Stimulated activated CD4-positive, alpha-beta T cell treated with anti-CD3 and anti-CD28 coated beads, TNF-alpha, amount 100 ng/mL, for 48 hours (primary cell): ENCODE data around the gene ATP6V0A4.
"Not testable (repeated sequence)": the region's sequence is repeated elsewhere in the genome, so short reads cannot be mapped to it uniquely, and the experiment has no call there.

Source experiments
- DNase-seq, 3 donors: peaks; one replicate each; pipeline ENCODE4 v3.0.0-alpha.2; 2020; ENCODE audit warnings: low read depth in 3 of 3

ATP6V0A4 gene

DNA sequence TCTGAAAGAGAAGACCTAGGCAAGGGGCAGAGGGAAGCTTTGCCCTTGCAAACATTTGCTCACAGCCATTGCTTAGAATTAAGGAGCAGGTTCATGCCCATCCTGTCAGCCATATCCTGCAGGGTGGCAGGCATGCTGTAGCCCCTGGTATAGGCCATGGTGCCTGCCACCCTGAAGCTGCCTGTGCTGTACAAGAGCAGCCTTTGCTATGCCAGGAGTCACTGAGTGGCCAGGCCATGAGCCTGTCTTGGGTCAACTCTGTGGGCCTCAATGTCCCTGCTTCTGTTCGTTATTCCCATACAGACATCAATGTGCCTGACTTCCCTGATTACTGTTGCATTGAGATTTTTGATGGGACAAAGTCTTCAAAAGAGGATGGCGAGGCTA, 96.5 kb downstream of the ATP6V0A4 start:
- DNase-seq, result no peak

GRCh38 chr7:138700857-138701536, 97.0 kb downstream of the ATP6V0A4 start, which contains the start of gene SVOPL:
TSS of gene SVOPL (minus strand) at chr7:138701362. CDS start at chr7:138679045, 22,317 bp downstream.
- no peak for DNase-seq

- DNase-seq, result no peak
Measured at GRCh38 chr7:138699661-138700060, 98.3 kb downstream of the ATP6V0A4 start.

DNA sequence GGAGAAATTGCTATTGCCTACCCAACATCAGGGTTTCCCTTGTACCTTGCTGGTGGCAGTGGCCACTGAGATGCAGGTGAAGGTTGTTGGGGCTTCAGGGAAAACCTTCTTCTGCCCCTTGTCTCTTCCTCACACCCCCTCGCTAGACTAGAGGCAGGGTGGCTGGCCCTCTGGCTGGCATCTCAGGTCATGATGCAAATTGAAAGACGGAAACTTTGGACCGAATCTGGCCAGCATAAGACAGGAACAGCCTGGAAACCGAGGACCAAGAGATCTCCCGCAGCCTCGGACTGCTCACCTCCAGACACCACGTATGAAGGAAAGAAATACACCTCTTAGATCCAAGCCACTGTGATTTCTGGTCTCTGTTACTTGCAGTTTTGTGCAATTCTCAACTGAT, 99.7 kb downstream of the ATP6V0A4 start:
- DNase-seq, result no peak

- DNase-seq, result no peak
Measured at GRCh38 chr7:138697535-138698182, 100.3 kb downstream of the ATP6V0A4 start.

DNA sequence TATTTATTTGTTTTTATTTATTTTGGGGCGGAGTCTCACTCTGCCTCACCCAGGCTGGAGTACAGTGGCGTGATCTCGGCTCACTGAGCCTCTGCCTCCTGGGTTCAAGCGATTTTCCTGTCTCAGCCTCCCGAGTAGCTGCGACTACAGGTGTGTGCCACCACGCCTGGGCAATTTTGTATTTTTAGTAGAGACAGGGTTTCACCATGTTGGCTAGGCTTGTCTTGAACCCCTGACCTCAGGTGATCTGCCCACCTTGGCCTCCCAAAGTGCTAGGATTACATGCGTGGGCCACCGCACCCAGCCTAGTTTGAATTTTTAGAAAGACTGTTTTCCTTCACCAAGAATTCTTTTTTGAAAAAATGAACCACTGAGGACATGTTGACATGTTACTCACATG, 102.2 kb downstream of the ATP6V0A4 start:
- not testable (repeated sequence) for DNase-seq

- no peak for DNase-seq
Measured at GRCh38 chr7:138695106-138695505, 102.9 kb downstream of the ATP6V0A4 start.

DNA sequence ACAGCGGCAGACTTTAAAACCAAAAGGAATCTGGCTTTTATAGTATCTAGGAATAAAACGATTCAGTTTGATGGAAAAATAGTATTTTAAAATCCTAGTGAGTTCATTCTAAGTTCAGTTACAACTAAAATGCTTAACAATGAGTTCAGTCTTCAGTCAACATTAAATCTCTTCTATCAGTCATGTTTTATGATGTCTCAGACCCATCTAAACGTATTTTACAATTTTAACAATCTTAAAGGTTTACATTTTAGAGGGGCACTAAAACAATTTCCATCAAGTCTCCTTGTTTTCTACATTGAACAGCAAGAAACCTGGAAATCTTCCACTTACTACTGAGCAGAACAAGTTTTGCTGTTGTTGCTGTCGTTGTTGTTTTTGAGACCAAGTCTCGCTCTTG, 106.8 kb downstream of the ATP6V0A4 start:
- DNase-seq, result no peak

GRCh38 chr7:138690495-138690894, 107.5 kb downstream of the ATP6V0A4 start:
- DNase-seq, result no peak

DNA sequence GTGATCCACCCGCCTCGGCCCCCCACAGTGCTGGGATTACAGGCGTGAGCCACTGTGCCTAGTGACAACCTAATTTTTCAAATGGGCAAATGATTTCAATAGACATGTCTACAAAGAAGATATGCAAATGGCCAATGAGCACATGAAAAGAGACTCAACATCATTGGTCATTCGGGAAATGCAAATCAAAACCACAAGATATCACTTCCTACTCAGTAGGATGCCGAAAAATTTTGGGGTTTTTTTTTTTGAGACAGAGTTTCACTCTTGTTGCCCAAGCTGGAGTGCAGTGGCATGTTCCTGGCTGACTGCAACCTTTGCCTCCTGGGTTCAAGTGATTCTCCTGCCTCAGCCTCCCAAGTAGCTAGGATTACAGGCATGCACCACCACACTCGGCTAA, 110.0 kb downstream of the ATP6V0A4 start:
- DNase-seq, result not testable (repeated sequence)

GRCh38 chr7:138684340-138684739, 113.7 kb downstream of the ATP6V0A4 start:
- DNase-seq, result no peak

DNA sequence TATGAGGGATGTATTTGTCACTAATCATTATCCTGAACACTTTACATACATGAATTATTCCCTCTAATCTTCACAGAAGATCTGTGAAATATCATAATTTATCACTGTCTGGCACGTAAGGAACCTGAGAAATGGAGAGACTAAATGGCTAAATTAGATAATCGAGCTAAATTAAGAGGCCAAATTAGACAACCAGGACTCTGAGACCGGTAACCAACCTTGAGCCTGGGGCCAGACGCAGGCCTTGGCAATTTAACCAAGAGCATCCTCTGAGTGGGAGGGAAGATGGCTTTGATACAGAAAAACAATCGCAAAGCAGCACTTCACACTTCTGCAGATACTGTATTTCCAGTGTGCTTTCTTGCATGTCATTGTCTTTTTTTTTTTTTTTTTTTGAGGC, 118.2 kb downstream of the ATP6V0A4 start:
- DNase-seq, result no peak

GRCh38 chr7:138670594-138670993, 127.4 kb downstream of the ATP6V0A4 start:
- no peak for DNase-seq

- DNase-seq, result no peak
Measured at GRCh38 chr7:138669364-138669763, 128.6 kb downstream of the ATP6V0A4 start.

DNA sequence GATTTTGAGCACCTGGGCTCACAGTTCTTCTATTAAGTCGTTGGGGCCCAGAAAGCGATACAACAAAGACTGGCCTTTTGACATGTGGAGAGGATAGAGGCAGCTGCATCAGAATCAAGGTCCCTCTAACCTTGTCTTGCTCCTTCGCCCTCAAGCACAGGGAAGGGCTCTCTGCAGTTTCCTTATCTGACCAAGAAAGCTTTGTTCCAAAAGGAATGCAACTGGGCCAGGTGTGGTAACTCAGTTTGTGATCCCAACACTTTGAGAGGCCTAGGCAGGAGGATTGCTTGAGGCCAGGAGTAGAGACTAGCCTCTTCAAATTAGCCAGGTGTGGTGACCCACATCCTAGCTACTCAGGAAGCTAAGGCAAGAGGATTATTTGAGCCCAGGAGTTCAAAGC, 129.1 kb downstream of the ATP6V0A4 start:
- DNase-seq, result no peak

DNA sequence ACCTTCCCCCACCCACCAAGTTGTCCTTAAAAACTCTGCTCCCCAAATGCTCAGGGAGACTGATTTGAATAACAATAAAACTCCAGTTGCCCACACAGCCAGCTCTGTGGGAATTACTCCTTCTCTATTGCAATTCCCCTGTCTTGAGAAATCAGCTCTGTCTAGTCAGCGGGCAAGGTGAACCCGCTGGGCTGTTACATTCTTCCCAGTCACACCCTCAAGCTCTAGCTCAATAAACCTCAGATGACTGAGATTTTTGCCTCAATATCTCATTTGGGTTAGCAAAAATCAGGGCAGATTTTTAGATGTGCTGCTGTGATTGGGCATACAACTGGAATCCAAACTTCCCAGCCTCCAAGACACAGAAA, 129.8 kb downstream of the ATP6V0A4 start:
- no peak for DNase-seq

DNA sequence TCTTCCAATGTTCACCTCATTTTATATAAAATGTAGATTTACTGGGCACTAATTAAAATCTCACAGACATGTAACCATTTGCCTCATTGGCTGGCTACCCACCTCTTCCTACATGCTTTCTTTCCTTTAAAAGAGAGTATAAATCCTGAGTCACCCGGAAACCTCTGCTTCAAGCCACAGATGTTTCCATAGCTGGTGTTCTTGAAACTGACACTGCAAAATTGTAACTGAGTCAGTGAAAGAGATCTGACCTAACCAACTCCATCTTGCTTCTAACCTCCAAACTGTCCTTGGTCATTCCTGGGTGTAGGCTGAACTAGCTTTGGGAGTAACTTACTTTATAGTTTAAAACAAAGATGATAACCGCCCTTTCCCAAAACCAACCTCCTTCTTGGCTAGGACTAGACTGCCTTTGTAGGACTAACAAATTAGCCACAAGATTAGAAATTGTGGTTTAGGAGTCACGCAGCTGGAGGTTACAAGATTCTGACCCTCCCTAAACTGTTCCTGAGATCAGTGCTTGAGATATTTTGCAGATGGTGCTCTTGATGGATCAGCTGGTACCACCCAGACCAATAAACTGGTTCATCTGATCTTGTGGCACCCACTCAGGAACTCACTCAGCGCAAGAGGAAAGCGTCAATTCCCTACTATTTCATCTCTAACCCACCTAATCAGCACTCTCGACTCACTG, 130.3 kb downstream of the ATP6V0A4 start:
- no peak for DNase-seq

- no peak for DNase-seq
Measured at GRCh38 chr7:138666385-138666784, 131.6 kb downstream of the ATP6V0A4 start.

DNA sequence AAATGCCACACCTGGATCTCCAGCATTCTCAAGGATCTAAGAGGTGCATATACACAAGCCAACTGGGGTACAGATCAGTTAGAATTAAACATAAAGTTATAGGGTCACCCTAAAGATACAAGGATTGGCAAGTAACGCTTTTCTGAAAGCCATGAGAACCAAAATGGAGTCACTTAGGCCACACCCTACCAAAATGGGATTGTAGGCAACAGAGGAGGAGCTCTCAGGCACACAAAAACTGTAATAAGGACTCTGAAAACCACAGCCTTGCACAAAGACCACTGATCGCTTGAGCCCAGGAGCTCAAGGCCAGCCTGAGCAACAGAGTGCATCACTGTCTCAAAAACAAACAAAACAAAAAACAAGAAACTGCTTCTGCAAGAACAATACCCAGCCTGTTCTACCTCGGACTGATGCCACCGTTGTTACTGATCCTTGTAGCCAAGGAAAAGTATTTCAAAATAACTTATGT, 132.3 kb downstream of the ATP6V0A4 start:
- DNase-seq, result no peak

DNA sequence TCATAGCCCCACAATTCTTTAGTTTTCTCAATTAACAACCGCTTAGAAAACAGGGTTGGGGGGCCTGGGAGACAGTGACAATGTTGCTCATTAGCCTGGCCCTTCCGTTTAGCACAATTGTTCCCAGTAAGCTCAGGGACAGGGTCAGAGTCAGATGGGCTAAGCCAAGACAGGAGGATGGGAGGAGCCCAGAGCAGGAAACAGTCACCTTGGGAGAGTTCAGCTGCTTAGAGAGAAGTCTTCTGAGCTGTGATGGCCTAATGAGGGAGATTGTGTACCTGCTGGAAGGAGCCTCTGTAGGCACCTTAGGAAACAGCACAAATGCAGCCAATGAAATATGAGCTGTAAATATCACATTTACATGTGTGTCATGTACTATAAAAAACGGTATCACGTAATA, 132.7 kb downstream of the ATP6V0A4 start:
- DNase-seq, result no peak

DNA sequence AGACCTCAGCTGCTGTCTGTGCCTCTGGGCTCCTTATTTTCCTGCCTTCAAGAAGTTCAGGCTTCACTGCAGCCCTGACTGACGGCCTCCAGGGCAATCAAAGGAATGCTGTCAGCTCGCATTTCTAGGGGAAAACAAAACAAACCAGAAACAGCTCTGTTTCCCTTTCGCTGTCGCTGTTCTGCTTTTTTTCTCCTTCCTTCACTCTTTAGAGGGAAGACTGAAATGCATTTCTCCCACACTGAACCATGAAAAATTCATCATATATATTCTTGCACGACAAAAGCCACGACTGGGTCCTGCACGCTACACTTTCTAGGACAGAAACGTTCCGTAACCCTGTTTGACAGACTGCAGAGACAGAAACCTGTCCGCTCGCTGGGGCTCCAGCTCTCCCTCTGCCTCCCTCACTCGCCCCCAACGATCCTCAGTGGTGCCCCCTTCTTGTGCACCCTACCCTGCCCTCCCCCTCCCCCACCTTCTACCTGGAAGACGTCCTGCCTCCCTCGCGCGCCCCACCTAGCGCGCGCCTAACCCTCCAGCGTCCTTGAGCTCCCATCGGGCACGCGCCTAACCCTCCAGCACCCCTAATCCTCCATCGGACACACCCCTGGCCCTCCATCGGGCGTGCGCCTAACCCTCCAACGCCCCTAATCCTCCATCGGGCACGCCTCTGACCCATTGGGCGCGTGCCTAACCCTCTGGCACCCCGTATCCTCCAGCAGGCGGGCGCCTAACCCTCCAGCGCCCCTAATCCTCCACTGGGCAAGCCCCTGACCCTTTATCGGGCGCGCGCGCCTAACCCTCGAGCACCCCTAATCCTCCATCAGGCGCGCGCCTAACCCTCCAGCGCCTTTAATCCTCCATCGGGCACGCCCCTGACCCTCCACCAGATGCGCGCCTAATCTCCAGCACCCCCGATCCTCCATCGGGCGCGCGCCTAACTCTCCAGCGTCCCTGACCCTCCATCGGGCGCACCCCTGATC, 134.0 kb downstream of the ATP6V0A4 start:
- DNase-seq, result no peak

DNA sequence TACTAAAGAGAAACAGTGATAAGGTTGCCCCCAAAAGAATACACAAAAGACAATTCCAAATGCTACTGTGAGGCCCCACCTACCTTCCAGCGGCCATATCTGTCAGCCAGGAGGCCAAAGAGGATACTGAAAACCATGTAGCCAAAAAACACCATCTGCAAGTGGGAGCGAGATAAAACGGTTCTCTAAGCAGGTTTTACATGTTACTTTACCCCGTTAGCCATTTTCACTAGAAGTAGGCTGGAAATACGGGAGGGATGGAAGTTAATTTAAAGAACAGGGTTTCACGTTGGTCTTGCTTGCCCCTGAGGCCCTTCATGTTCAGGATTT, 135.0 kb downstream of the ATP6V0A4 start:
- no peak for DNase-seq
